Sigmoid colon (tissue), 4 donors: Measurements from ENCODE around the gene ABCA8.
"Not testable (repeated sequence)": the region's sequence is repeated elsewhere in the genome, so short reads cannot be mapped to it uniquely, and the experiment has no call there.

Source experiments
- CTCF ChIP-seq, 4 experiments: fragments of 450-650 bp in 3 of 4; fragments of 200-600 bp in 1 of 4; IDR thresholded peaks; one replicate each; pipeline ENCODE4 v1.5.1; 2016 to 2019; ENCODE audit warnings: antibody characterized with exemption in 4 of 4, mild to moderate bottlenecking in 3 of 4, moderate library complexity in 2 of 4
- EP300 ChIP-seq, 4 donors: sonication (generic); formaldehyde crosslinking; IDR thresholded peaks; one replicate each; pipeline ENCODE4 v1.6.1; 2017; ENCODE audit warnings: antibody characterized with exemption in 4 of 4
- POLR2A ChIP-seq, 2 donors: fragments of 450-650 bp; IDR thresholded peaks; one replicate each; pipeline ENCODE4 v1.6.1; 2016; ENCODE audit warnings: antibody characterized with exemption in 2 of 2, mild to moderate bottlenecking in 2 of 2, moderate library complexity in 2 of 2
- POLR2AphosphoS5 ChIP-seq, 4 donors: sonication (generic); formaldehyde crosslinking; IDR thresholded peaks; one replicate each; pipeline ENCODE4 v1.6.1; 2017; ENCODE audit warnings: antibody characterized with exemption in 4 of 4

DNA sequence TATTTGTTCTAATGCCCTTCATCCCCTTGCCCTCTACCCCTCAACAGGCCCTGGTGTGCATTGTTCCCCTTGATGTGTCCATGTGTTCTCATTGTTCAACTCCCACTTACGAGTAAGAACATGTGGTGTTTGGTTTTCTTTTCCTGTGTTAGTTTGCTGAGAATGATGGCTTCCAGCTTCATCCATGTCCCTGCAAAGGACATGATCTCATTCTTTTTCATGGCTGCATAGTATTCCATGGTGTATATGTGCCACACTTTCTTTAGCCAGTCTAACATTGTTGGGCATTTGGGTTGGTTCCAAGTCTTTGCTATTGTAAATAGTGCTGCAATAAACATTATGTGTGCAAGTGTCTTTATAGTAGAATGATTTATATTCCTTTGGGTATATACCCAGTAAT lies 7.3 kb downstream of the ABCA8 start:
- TF ChIP-seq CTCF, POLR2A, EP300, POLR2AphosphoS5 (IDR thresholded peaks at IDR 0.05): not testable (repeated sequence)
